PC-9 (cell line): ENCODE results near the gene MAN1A1. TPM values are rescaled to one million over a fixed set of nuclear protein-coding genes. Genes with fewer than 3 reads are reported as not detected.

Source experiments
- BruUV-seq: library from RNA; stranded (reverse); fragments of 400-500 nt; replicated peaks from 2 replicates; lab custom pipeline; 2021; lab: Mats Ljungman, UMichigan
- CTCF ChIA-PET: fragments of 300-600 bp; sonication (Branson Sonifier 250); formaldehyde crosslinking; loops from one replicate; lab custom pipeline; 2022; ENCODE audit warnings: antibody characterized with exemption; lab: Charles Lee
- POLR2A ChIA-PET: fragments of 300-600 bp; sonication (Branson Sonifier 250); formaldehyde crosslinking; loops from one replicate; lab custom pipeline; 2022; ENCODE audit warnings: antibody characterized with exemption; ENCODE audit not compliant: unreplicated experiment; lab: Charles Lee
- DNase-seq, 2 experiments: peaks; one replicate each; pipeline versions ENCODE4 v3.0.0 to v3.0.0-alpha.2; 2015 to 2022; ENCODE audit warnings: mixed read lengths in 1 of 2
- H2AFZ ChIP-seq: fragments of 200-600 bp; sonication (generic); 2 replicates; pipeline ENCODE4 v1.8.1; 2017; ENCODE audit warnings: antibody characterized with exemption
- H3F3A ChIP-seq: fragments of 200-600 bp; sonication (generic); 2 replicates; pipeline ENCODE4 v1.8.1; 2017; ENCODE audit warnings: antibody characterized with exemption, mild to moderate bottlenecking, low read depth; ENCODE audit not compliant: insufficient read depth
- H3K27ac ChIP-seq: fragments of 200-600 bp; sonication (generic); 2 replicates; pipeline ENCODE4 v1.6.1; 2016; ENCODE audit warnings: mixed run types
- H3K27me3 ChIP-seq: fragments of 200-600 bp; sonication (generic); 2 replicates; pipeline ENCODE4 v1.6.1; 2016; ENCODE audit warnings: low read depth, mixed run types; ENCODE audit not compliant: insufficient read depth
- H3K36me3 ChIP-seq: fragments of 200-600 bp; sonication (generic); 2 replicates; pipeline ENCODE4 v1.6.1; 2016; ENCODE audit warnings: low read depth, mixed run types
- H3K4me1 ChIP-seq: fragments of 200-600 bp; sonication (generic); replicated peaks from 2 replicates; pipeline ENCODE4 v1.6.1; 2016; ENCODE audit warnings: mixed run types; ENCODE audit not compliant: insufficient read depth
- H3K4me2 ChIP-seq: fragments of 200-600 bp; sonication (generic); 2 replicates; pipeline ENCODE4 v1.6.1; 2017; ENCODE audit warnings: mixed run types
- H3K4me3 ChIP-seq: fragments of 200-600 bp; sonication (generic); 2 replicates; pipeline ENCODE4 v1.6.1; 2016; ENCODE audit warnings: mixed run types
- H3K79me2 ChIP-seq: fragments of 200-600 bp; sonication (generic); 2 replicates; pipeline ENCODE4 v1.6.1; 2017; ENCODE audit warnings: low read depth, mixed run types
- H3K9me2 ChIP-seq: fragments of 200-600 bp; sonication (generic); 2 replicates; pipeline ENCODE4 v1.8.1; 2017; ENCODE audit warnings: mild to moderate bottlenecking; ENCODE audit not compliant: insufficient read depth
- H3K9me3 ChIP-seq: fragments of 200-600 bp; sonication (generic); 2 replicates; pipeline ENCODE4 v1.8.1; 2016; ENCODE audit warnings: low read depth; ENCODE audit not compliant: insufficient read depth
- H4K20me1 ChIP-seq: fragments of 200-600 bp; sonication (generic); 2 replicates; pipeline ENCODE4 v1.8.1; 2017; ENCODE audit not compliant: insufficient read depth
- EZH2 ChIP-seq: fragments of 200-600 bp; sonication (generic); IDR thresholded peaks from 2 replicates; pipeline ENCODE4 v1.8.0; 2017; ENCODE audit warnings: antibody characterized with exemption, low read depth
- intact Hi-C: fragments of 100-400 bp; cut with micrococcal nuclease; formaldehyde crosslinking; loops from one replicate; pipeline ENCODE4 v1.10.0; 2022; ENCODE audit not compliant: unreplicated experiment
- total RNA-seq: library from RNA; stranded (reverse); gene quantifications from 2 replicates; pipeline ENCODE4 v1.2.3, GENCODE V29; 2021
- TF ChIP-seq, protein P1 (sequence below): fragments of 200-600 bp; sonication (generic); conservative IDR thresholded peaks from 2 replicates; pipeline ENCODE4 v1.6.1; 2017; ENCODE audit warnings: mixed run types, antibody characterized with exemption, mild to moderate bottlenecking, moderate library complexity

The MAN1A1 gene
- total RNA-seq, 1 experiment from 2014 or later, result 13.4 TPM

- Histone ChIP-seq H3K27me3 (no peaks in the 10 kb centered on the region), H3K9me2 (no peaks in the 10 kb centered on the region), H3K27ac (peak overlapping the region; percentile 7; the same call in 1 of the 2 replicates), H2AFZ (peak overlapping the region; percentile 25; the same call in 1 of the 2 replicates), H3K36me3 (no peaks in the 10 kb centered on the region), H3K4me3 (no peak overlapping the region), H3K4me1 (peaks cover 17% of the 10 kb centered on the region), H3K9me3 (no peaks in the 10 kb centered on the region; the same call in 1 of the 2 replicates), H3K79me2 (no peaks in the 10 kb centered on the region), H4K20me1 (no peaks in the 10 kb centered on the region), H3F3A (no peaks in the 10 kb centered on the region), H3K4me2 (peak overlapping the region; percentile 9)
- intact Hi-C loops, result loop anchor here (10.0 kb wide), 1 partner anchor 127 kb away; no protein-coding TSS in a partner anchor
- no peak for TF ChIP-seq EZH2
- TF ChIP-seq, protein P1, sequence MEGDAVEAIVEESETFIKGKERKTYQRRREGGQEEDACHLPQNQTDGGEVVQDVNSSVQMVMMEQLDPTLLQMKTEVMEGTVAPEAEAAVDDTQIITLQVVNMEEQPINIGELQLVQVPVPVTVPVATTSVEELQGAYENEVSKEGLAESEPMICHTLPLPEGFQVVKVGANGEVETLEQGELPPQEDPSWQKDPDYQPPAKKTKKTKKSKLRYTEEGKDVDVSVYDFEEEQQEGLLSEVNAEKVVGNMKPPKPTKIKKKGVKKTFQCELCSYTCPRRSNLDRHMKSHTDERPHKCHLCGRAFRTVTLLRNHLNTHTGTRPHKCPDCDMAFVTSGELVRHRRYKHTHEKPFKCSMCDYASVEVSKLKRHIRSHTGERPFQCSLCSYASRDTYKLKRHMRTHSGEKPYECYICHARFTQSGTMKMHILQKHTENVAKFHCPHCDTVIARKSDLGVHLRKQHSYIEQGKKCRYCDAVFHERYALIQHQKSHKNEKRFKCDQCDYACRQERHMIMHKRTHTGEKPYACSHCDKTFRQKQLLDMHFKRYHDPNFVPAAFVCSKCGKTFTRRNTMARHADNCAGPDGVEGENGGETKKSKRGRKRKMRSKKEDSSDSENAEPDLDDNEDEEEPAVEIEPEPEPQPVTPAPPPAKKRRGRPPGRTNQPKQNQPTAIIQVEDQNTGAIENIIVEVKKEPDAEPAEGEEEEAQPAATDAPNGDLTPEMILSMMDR, result no peak
- CTCF ChIA-PET, result no interaction called here
- DNase-seq, result peak in 1 of 2 experiments; percentile 77
- POLR2A ChIA-PET, result interaction anchor here (0.6 kb wide), 1 partner anchor 359 kb away, joined by 7 read pairs; no protein-coding TSS in a partner anchor
- BruUV-seq, result no TSS peak
Measured at GRCh38 chr6:119137194-119138072, 212.1 kb downstream of the MAN1A1 start.

- ChIA-PET POLR2A (no interaction called here), CTCF (no interaction called here)
- no TSS peak for BruUV-seq
Measured at GRCh38 chr6:119134752-119135151, 214.8 kb downstream of the MAN1A1 start.

GRCh38 chr6:119133400-119133799 is 216.2 kb downstream of the MAN1A1 start:
- Histone ChIP-seq H3K27me3 (no peaks in the 10 kb centered on the region), H3F3A (peaks cover 12% of the 10 kb centered on the region), H2AFZ (no peak overlapping the region), H3K4me2 (no peak overlapping the region), H4K20me1 (no peaks in the 10 kb centered on the region), H3K36me3 (no peaks in the 10 kb centered on the region), H3K9me2 (no peaks in the 10 kb centered on the region; the same call in 1 of the 2 replicates), H3K4me3 (no peak overlapping the region), H3K9me3 (peaks cover 6% of the 10 kb centered on the region; the same call in 1 of the 2 replicates), H3K4me1 (peaks cover 39% of the 10 kb centered on the region), H3K79me2 (no peaks in the 10 kb centered on the region), H3K27ac (no peak overlapping the region)
- TF ChIP-seq EZH2, result no peak
- TF ChIP-seq, protein P1, result no peak
- no TSS peak for BruUV-seq
- intact Hi-C loops, result loop anchor here (10.0 kb wide), 1 partner anchor 131 kb away; no protein-coding TSS in a partner anchor
- POLR2A ChIA-PET, result interaction anchor here (0.6 kb wide), 1 partner anchor 199 kb away, joined by 4 read pairs; the partner anchor contains the start of gene MCM9
- CTCF ChIA-PET, result no interaction called here
- no peak for DNase-seq

More at GRCh38 chr6:119134752-119135151, 214.8 kb downstream of the MAN1A1 start:
- Histone ChIP-seq H3K79me2 (no peaks in the 10 kb centered on the region), H3K4me1 (peaks cover 31% of the 10 kb centered on the region), H3K9me2 (no peaks in the 10 kb centered on the region; the same call in 1 of the 2 replicates), H4K20me1 (no peaks in the 10 kb centered on the region), H3K4me2 (no peak overlapping the region), H3K4me3 (no peak overlapping the region), H2AFZ (no peak overlapping the region), H3K27ac (no peak overlapping the region), H3K9me3 (peaks cover 6% of the 10 kb centered on the region; the same call in 1 of the 2 replicates), H3K27me3 (no peaks in the 10 kb centered on the region), H3K36me3 (no peaks in the 10 kb centered on the region), H3F3A (peaks cover 8% of the 10 kb centered on the region)
- DNase-seq, result no peak
- TF ChIP-seq, protein P1, result no peak
- no peak for TF ChIP-seq EZH2
- intact Hi-C loops, result loop anchor here (10.0 kb wide), 1 partner anchor 130 kb away; no protein-coding TSS in a partner anchor
